ENCODE results near the gene CHST8.

DNA sequence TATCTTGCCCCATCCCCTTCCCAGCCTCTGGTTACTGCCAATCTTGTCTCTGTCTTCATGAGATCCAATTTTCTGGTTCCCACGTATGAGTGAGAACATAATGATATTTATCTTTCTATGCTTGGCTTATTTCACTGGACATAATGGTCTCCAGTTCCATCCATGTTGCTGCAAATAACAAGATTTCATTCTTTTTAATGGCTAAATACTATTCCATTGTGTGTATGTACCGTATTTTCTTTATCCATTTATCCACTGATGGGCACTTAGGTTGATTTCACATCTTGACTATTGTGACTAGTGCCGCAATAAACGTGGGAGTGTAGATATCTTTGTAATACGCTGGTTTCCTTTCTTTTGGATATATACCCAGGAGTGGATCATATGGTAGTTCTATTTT is 43.0 kb downstream of the CHST8 start:
- TF ChIP-seq CTCF (IDR thresholded peaks at IDR 0.05) (no peak), POLR2A (IDR thresholded peaks at IDR 0.05) (no peak)
